ENCODE results near the gene MKRN2.
"Not testable (repeated sequence)": the region's sequence is repeated elsewhere in the genome, so short reads cannot be mapped to it uniquely, and the experiment has no call there.

The MKRN2 gene, protein sequence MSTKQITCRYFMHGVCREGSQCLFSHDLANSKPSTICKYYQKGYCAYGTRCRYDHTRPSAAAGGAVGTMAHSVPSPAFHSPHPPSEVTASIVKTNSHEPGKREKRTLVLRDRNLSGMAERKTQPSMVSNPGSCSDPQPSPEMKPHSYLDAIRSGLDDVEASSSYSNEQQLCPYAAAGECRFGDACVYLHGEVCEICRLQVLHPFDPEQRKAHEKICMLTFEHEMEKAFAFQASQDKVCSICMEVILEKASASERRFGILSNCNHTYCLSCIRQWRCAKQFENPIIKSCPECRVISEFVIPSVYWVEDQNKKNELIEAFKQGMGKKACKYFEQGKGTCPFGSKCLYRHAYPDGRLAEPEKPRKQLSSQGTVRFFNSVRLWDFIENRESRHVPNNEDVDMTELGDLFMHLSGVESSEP

DNA sequence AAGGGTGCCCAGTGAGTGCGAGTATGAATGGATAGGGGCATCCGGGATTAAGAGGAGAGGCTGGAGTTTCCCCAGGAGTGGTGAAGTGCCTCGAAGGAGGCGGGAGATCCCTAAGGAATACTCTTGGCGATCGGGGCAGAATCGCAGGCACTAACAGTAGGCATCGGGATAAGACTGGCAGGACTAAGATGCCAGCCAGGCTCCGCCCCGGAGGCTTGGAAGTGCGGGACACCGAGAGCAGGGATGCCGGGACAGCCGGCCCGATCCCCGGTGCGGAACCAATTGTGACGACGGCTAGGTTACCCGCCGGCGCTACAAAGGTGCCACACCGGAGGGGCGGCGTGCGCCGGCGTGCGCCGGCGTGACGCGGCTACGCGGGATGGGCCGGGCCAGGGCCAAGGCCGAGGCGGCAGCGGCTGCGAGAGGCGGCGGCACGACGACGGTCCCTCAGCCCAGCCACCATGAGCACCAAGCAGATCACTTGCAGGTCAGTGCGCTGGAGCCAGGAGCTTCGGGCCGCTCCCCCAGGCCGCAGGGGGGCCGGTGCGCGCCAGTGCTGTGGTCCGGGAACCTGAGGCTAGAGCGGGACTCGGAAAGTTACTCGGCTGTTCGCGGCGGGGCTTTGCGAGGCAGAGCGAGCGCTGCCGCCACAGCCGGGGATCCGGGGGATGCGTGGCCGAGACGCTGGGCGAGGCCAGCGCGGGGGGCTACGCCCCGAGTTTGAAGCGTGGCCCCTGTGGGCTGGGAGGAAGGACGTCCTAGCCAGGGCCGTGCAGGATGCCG, at the start of gene MKRN2:
Gene MKRN2 (plus strand): TSS at position 398 of the 783 bp plus-strand sequence. CDS start 64 bp downstream, at position 462.
- peak; percentile 85 for DNase-seq

DNA sequence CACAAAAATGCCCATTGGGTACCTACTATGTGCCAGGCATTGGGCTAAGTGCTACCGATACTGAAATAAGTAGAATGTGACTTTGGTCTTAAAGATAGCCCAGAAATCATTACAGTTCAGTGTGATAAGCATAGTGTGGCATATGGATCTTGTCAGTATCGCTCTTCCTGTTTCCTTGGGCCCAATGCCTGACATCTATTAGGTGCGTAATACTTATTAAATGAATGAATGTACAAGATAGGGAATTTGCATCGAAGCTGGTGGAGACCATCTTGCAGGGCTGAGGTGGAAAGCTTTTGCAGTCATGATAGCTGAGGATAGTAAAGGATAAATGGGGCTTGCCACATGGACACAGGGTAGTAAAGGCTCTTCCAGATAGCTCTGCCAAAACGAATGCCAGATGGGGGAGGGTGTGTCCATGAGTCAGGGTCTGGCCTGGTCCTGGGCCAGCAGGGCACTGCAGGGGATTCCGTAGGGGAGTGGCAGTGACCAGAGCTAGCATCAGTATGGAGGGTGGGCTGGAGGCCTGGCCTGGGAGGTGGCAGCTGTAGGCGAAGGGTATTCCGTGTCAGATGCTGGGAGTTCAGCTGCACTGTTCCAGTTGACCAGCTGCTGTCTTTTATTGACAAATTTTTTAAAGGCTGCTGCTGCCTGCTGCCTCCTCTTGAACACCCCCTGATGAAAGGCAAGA, 49.2 kb upstream of the MKRN2 start:
- DNase-seq: peak; percentile 63

DNA sequence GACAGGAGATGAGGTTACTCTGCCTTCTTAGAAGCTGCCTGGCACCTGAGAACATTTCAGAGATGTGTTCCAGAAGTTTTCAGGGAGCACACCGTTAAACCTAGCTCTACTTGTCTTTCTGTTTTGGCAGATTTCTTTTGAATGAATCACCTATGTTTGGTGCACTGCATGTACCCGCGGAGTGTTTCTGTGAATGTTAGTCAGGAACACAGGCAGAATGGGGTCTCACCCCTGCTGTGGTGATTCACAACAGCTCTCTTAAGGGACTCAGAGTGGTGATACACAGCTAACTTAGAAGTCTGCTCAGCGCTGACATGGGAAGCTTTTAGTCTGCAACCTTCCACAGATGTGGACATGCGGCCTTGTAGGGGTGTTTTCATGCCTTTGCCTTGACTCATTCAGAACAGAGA, 48.6 kb upstream of the MKRN2 start:
- DNase-seq: peak; percentile 99

DNA sequence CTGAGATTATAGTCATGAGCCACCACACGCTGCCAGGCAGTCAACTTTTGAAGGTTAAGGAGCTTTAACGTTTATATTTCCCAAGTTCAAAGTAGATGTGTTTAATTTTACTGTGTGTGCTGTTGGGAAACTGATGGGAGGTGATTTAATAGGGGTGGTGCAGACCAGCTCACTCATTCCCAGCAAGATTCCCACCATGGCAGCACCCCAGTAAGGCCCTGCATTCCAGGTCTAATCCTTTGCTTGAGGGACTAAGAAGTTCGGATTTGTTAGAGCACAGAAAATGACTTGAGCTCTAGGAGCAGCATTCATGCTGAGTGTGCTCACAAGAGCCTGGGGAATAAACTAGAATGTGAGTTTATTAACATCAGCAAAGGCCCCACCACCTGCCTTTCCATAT, 47.4 kb upstream of the MKRN2 start:
- no peak for DNase-seq

DNA sequence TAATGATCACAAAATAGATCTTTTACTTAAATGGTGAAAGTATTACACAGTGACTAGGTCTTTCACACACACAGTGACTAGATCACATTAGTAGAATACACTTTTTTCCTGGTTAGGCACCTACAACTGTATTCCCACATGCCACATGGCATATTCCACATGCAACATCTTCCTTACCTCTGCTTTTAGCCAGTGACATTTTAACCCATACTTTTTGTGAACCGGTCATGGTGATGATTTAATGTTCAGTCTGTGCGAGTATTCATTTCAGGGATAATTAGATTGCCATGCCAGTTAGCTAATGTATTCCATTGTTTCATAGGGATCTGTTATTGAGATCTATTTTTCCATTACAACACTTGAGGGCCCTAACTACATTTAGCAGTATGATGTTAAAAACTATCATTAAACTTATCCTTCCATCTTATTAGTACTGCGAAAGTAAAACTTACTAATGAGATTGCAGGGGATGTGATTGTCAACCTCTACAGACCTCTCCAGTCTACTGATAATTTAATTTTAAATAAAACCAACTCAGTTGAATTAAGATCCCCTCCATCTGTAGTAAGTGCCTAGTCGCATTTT, 44.3 kb upstream of the MKRN2 start:
- no peak for DNase-seq

DNA sequence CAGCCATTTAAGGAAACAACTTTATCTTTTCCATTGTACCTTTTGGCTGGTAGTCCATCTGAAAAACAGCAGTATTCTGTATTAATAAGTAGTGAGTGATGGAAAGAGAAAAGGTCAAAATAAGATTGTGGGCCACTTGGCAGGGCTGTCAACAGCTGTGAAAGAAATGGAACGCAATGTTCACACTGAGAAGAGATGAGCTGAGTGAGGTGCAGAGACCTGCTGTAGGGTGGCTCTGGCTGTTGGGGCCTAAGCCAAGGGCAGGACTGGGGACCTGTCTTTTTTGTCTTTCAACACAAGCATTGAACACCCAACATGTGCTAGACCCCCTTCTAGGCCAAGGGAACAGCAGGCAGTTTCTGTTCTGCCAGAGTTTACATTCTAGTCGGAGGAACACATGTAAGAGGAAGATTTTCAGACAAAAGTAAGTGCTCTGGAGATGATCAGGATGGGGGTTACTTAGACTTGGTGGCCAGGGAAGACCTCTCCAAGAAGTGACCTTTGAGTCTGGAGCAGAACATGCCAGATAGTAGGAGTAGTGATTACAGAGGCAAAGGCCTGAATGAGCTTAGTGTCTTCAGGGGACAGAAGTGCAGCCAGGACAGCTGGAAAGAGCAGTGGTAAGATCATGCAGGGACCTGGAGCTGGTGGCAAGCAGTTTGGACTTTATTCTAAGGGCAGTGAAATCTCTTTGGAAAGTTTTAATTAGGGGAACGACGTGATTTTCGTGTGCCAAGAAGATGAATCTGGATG, 43.0 kb upstream of the MKRN2 start:
- no peak for DNase-seq

DNA sequence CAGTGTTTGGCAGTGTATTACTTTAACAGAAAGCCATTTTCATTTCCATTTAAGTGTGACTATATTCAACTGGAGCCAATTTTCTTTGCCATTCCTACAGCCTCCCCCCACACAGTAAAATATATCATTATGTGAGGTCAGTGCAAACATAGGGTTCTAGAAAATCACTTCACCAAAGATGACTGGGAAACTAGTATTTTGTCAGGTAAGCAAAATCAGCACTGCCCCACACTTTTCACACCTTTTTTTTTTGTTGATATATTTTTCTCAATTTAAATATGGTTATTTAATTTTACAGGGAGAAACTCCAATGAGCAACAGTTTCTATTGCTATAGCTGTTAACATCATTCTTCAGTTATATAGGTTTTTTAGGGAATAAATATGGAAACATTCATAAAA, 41.3 kb upstream of the MKRN2 start:
- no peak for DNase-seq

DNA sequence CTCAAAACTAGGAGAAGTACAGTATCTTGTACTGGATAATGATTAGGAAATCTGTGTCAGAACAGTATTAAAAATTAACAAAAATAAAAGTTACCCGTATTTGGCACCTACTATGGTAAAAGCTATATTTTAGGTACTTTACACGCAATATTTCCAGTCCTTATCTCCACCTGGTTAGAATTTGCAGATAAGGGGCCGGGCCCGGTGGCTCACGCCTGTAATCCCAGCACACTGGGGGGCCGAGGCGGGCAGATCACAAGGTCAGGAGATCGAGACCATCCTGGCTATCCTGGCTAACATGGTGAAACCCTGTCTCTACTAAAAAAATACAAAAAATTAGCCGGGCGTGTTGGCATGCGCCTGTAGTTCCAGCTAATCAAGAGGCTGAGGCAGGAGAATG, 40.0 kb upstream of the MKRN2 start:
- DNase-seq: no peak

DNA sequence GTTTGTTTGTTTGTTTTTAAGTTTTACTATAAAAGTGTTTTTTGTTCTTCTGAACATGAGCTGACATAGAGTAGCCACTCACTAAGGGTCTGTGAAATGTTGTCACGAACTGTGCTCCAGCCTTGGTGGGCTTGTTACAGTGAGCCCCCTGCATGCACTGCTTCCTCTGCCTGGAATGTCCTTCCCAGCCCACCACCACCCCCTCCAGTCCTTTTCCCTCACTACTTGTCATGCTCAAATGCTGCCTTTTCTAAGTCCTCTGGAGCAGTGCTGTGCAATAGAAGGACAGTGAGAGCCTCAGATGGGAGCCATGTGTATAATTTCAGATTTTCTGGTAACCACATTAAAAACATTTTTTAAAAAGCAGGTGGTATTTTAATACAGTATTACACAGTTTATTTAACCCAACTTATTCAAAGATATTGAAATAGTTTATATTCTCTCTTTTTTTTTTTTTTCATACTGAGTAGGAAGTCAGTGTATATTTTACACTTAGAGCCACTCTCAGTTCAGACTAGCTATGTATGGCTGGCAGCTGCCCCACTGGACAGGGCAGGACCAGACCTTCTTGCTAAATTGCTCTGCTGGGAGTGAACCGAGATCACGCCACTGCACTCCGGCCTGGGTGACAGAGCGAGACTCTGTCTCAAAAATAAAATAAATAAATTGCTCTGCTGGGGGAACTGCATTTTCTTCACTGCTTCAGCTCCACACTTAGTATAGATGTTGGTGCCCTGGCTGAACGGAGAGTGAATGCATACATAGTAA, 38.4 kb upstream of the MKRN2 start:
- DNase-seq: no peak

DNA sequence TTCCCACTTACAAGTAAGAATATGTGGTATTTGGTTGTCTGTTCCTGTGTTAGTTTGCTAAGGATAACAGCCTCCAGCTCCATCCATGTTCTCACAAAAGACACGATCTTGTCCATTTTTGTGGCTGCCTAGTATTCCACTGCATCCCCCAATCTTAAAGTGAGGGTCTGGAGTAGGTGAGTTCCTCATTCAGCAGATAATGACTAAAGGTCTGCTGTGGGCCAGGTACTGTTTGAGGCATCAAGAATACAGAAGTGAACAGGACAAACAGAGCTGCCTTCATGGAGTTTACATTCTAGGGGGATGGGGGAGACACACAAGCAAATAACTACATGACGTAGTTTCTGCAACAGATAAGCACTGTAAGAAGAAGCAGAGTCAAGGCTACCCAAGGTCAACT, 35.9 kb upstream of the MKRN2 start:
- no peak for DNase-seq

DNA sequence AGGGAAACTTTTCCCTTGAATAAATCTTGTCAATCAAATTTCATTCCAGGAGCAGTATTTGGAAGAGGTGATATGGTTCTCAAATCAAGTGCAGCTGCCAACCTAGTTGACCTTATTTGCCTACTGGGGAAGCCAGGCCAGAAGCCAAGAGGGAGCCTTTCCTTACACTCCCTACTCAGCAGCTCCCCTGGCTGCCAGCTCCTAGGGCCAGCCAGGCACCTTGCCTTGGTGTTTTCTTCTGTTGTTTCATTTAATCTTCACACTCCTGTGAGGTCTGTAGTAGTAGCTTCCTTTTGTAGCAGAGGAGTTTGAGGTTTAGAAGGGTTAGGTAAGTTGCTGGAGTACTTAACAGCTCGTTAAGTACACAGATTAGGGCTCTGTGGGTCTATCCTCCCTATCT, 34.2 kb upstream of the MKRN2 start:
- DNase-seq: no peak

DNA sequence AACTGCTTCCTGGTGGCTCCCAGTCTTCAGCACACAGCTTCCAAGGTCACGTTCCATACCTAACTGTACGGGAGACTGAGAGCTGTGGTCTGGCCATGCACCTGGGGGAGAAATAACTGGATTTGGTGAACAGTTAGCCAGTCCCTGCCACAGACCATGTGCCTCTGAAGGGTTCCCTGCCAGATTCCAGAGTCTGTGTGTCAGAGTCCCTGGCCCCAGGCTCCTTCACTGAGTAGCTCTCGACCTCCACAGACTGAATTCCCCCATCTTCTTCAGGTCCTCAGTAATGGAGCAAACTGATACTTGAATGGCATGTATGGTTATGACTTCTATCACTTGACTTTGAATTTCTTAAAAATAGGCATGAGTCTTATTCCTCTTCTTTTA, 29.1 kb upstream of the MKRN2 start:
- DNase-seq: no peak

DNA sequence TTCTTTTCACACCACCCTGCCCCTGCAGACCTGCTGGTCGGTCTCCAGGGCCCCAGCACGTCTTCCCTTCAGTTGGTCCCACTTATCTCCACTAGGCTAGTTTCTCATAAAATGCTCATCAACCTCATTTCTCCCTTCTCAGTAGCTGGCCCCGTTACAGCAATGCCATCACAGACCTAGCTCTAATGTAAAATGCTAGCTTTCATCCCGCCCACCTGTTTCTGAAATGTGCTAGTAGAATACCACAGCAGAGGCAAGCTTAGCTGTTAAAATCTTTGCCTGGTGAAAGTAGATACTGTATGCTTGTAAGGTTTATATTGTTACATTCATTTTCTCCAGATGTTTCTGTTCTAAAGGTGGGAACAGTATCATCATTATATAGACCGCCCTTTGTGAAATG, 24.7 kb upstream of the MKRN2 start:
- DNase-seq: no peak

DNA sequence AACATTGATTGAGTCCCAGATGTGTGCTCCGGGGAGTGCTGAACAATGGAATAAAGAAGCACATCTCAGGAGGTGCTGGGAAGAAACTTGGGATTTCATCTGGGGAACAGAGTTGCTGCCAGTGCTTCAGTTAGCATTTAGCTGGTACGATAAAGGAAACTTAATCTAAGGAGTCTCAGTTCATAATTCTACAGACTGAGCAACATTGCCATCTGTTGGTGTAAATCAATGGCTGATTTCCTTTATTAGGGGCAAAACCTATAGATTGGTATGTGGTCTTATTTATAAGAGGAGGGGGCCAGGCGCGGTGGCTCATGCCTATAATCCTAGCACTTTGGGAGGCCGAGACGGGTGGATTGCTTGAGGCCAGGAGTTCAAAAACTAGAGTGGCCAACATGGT, 20.5 kb upstream of the MKRN2 start:
- DNase-seq: peak; percentile 17

DNA sequence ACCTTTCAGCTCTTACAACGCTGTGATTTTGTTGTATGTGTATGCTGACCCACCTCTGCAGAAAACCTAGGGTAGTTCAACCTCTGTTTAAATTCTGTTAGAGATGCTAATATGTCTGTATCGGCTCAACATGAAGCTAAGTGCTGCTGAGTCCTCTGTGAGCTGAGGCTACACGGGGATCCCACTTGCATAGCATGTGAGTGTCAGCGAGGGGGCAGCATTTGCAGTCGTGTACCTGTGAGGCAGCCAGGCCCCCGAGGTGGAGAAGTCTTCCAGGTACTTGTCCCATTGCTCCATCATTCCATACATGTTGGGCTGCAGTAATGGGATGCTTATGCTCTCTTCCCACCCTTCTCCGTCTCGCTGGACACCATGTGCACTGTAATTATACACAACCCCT, 15.3 kb upstream of the MKRN2 start:
- DNase-seq: no peak

DNA sequence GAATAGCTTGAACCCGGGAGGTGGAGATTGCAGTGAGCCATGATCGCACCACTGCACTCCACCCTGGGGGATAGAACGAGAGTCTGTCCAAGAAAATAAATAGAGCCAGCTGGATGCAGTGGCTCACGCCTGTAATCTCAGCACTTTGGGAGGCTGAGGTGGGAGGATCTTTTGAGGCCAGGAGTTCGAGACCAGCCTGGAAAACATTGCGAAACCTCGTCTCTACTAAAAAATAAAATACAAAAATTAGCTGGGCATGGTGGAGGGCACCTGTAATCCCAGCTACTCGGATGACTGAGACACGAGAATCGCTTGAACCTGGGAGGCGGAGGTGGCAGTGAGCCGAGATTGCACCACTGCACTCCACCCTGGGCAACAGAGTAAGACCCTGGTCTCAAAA, 13.4 kb upstream of the MKRN2 start:
- not testable (repeated sequence) for DNase-seq

DNA sequence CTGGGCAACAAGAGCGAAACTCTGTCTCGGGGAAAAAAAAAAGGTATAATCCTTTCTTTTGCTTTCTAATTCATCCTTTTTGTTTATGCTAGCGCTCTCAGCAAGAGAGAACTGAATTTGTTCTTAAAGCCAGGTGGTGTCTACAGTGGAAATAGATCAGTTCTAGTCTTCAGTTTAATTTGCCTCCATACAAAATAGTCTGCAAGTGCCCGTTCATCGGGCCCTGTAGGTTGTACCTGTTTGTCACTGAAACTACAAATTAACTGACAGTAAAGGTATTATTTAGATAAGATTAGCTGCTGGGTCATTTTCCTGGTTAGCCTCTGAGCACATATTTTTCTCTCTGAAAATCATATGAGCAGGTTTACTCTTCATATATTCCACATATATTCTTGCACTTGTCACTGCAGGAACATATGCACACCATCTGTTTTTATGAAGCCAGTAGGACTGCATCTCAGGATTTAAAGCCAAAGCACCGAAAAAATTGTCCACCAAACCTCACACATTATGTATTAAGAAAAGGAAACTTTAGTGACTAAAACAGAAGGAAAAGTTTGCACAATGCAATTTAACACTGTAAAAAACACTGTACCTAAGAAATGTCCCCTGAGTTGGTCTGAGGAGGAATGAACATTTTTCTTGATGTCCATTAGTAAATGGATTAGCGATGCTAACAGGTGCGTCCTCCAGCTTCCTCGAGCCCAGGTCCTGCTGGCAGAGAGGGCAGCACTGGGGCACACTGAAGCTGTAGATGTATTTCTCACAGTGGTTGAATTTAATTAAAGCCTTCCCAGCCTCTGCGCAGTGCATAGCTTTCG, 12.0 kb upstream of the MKRN2 start:
- DNase-seq: no peak

DNA sequence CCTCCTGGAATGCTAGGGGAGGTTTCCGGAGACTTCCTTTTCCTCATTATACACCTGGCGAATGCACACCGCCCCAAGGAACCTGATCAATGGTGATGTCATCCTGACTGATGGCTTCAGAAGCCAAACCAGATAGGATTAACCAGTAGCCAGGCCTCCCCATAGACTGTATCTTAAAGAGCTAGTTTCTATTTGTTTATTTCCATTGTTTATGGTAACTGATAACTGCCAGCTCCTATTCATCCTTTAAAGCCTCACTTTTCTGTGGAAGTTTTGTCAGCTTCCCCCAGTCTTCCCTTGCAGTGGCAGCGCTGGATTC, 11.5 kb upstream of the MKRN2 start, which contains the start of gene MKRN2OS:
Gene MKRN2OS (minus strand): TSS at position 27 of the 319 bp plus-strand sequence. CDS start 35 bp downstream, outside the sequence.
- no peak for DNase-seq

DNA sequence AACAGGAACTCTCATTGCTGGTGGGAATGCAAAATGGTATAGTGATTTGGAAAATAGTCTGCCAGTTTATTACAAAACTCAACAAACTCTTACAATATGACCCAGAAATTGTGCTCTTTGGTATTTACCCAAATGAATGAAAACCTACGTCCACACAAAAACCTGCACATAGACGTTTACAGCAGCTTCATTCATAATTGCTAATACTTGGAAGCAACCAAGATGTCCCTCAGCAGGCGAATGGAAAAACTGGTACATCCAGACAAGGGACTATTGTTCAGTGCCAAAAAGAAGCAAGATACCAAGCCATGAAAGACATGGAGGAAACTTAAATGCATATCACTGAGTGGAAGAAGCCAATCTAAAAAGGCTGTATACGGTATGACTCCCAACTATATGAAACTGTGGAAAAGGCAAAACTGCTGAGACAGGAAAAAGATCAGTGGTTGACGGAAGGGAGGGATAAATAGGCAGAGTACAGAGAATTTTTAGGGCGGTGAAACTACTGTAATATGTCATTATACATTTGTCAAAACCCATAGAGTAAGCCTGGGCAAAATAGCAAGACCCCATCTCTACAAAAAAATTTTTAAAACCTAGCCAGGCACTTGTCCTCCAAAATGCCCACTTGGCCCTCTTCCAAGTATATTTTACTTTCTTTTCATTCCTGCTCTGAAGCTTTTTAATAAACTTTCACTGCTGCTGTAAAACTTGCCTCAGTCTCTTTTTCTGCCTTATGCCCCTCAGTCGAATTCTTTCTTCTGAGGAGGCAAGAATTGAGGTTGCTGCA, 6.7 kb upstream of the MKRN2 start:
- no peak for DNase-seq

DNA sequence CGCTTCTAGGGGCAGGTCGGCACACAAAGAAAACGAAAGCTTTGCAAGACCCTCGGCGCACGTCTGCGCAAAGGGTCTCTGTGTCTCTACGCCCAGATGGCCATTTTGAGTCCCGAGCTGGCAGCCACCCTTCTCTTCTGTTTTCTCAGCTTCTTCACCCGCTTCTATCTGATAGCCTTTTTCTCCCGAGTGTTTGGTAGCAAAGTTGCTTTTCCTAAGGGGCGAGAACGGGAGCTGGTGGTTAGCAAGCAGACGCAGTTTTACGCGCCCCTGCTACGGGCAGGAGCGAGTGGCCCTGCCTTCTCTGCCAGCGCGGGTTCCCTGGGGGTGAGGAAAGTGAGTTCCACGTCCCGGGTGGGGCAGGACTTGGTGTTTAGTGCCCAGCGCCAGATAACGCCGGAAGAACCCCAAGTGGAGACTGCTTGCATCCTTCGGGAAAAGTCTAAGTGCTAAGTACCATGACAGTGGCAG, 2.9 kb upstream of the MKRN2 start:
- DNase-seq: peak; percentile 27
